Measurements from ENCODE around the gene NOP10.
A peak's percentile ranks its signal among the peaks of the same experiment; 100 is the strongest.
"Not testable (repeated sequence)": the region's sequence is repeated elsewhere in the genome, so short reads cannot be mapped to it uniquely, and the experiment has no call there.

NOP10 gene

GRCh38 chr15:34358367-34358766, 15.4 kb upstream of the NOP10 start:
- no peak for DNase-seq

- DNase-seq = no peak
Measured at GRCh38 chr15:34357653-34358052, 14.7 kb upstream of the NOP10 start.

GRCh38 chr15:34355241-34355640, 12.3 kb upstream of the NOP10 start:
- no peak for DNase-seq

- no peak for DNase-seq
Measured at GRCh38 chr15:34354286-34354685, 11.3 kb upstream of the NOP10 start.

- DNase-seq = no peak
Measured at GRCh38 chr15:34353627-34354026, 10.7 kb upstream of the NOP10 start.

- DNase-seq = not testable (repeated sequence)
Measured at GRCh38 chr15:34352996-34353395, 10.1 kb upstream of the NOP10 start.

GRCh38 chr15:34349769-34350168, 6.8 kb upstream of the NOP10 start:
- DNase-seq = no peak

GRCh38 chr15:34348735-34349300, 5.9 kb upstream of the NOP10 start:
- no peak for DNase-seq

GRCh38 chr15:34347951-34348638, 5.2 kb upstream of the NOP10 start:
- no peak for DNase-seq

- peak in 1 of 2 experiments; percentile 23 for DNase-seq
Measured at GRCh38 chr15:34342213-34342736, 661 bp downstream of the NOP10 start.

GRCh38 chr15:34341381-34342212, 1.3 kb downstream of the NOP10 start:
- no peak for DNase-seq

- no peak for DNase-seq
Measured at GRCh38 chr15:34339946-34340345, 3.0 kb downstream of the NOP10 start.

- peak in 1 of 2 experiments; percentile 44 for DNase-seq
Measured at GRCh38 chr15:34338347-34338746, 4.6 kb downstream of the NOP10 start.

- DNase-seq = peak; percentile 89 to 98
Measured at GRCh38 chr15:34337557-34338306, 5.2 kb downstream of the NOP10 start, which contains the start of gene SLC12A6. Gene SLC12A6 (minus strand): TSS chr15:34337781. CDS start chr15:34336680, 1,101 bp downstream.

GRCh38 chr15:34336991-34337556, 5.9 kb downstream of the NOP10 start:
- peak in 1 of 2 experiments; percentile 59 for DNase-seq

GRCh38 chr15:34336231-34336990, 6.5 kb downstream of the NOP10 start:
- DNase-seq = peak in 1 of 2 experiments; percentile 17

- DNase-seq = no peak
Measured at GRCh38 chr15:34335176-34336032, 7.5 kb downstream of the NOP10 start.

GRCh38 chr15:34334672-34335071, 8.3 kb downstream of the NOP10 start:
- no peak for DNase-seq

GRCh38 chr15:34332553-34333120, 10.3 kb downstream of the NOP10 start:
- no peak for DNase-seq

GRCh38 chr15:34331809-34332208, 11.1 kb downstream of the NOP10 start:
- no peak for DNase-seq
